CD4-positive, alpha-beta T cell treated with Interferon gamma for 1 hour (primary cell): Measurements from ENCODE around the gene RTN4R.
"Not testable (repeated sequence)": the region's sequence is repeated elsewhere in the genome, so short reads cannot be mapped to it uniquely, and the experiment has no call there.

ENCODE experiments used
- DNase-seq: peaks from one replicate; pipeline ENCODE4 v3.0.0-alpha.2; 2020

RTN4R gene

GRCh38 chr22:20269673-20270072 is 1.6 kb upstream of the RTN4R start:
- not testable (repeated sequence) for DNase-seq

GRCh38 chr22:20269201-20269600 is 1.1 kb upstream of the RTN4R start:
- not testable (repeated sequence) for DNase-seq

GRCh38 chr22:20267441-20268278 is 458 bp downstream of the RTN4R start:
- DNase-seq, result no peak

GRCh38 chr22:20266667-20267440 is 1.3 kb downstream of the RTN4R start:
- DNase-seq, result not testable (repeated sequence)

- DNase-seq, result not testable (repeated sequence)
Observed at GRCh38 chr22:20265772-20266666, 2.1 kb downstream of the RTN4R start.

GRCh38 chr22:20264614-20265452 is 3.3 kb downstream of the RTN4R start:
- no peak for DNase-seq

GRCh38 chr22:20263404-20264281 is 4.5 kb downstream of the RTN4R start:
- not testable (repeated sequence) for DNase-seq

- DNase-seq, result no peak
Observed at GRCh38 chr22:20262582-20263147, 5.5 kb downstream of the RTN4R start.

- no peak for DNase-seq
Observed at GRCh38 chr22:20261848-20262581, 6.1 kb downstream of the RTN4R start.

GRCh38 chr22:20260071-20260765 is 7.9 kb downstream of the RTN4R start:
- no peak for DNase-seq

- DNase-seq, result no peak
Observed at GRCh38 chr22:20259327-20259688, 8.8 kb downstream of the RTN4R start.

- no peak for DNase-seq
Observed at GRCh38 chr22:20258584-20259326, 9.4 kb downstream of the RTN4R start.

GRCh38 chr22:20258021-20258299 is 10.2 kb downstream of the RTN4R start:
- DNase-seq, result no peak

- DNase-seq, result no peak
Observed at GRCh38 chr22:20257212-20258020, 10.7 kb downstream of the RTN4R start.

- no peak for DNase-seq
Observed at GRCh38 chr22:20256551-20257211, 11.4 kb downstream of the RTN4R start.

GRCh38 chr22:20256027-20256426 is 12.1 kb downstream of the RTN4R start:
- DNase-seq, result no peak
